GM23248 (cell line): ENCODE measurements around the gene OBP2A.
"Not testable (repeated sequence)": the region's sequence is repeated elsewhere in the genome, so short reads cannot be mapped to it uniquely, and the experiment has no call there.

Source experiments
- EZH2 ChIP-seq: fragments of 200-600 bp; sonication (generic); IDR thresholded peaks from 2 replicates; pipeline ENCODE4 v1.6.1; 2018; ENCODE audit warnings: antibody characterized with exemption, mild to moderate bottlenecking; ENCODE audit not compliant: insufficient read depth, poor library complexity, severe bottlenecking
- EZH2phosphoT487 ChIP-seq: fragments of 200-600 bp; sonication (generic); IDR thresholded peaks from 2 replicates; pipeline ENCODE4 v1.6.1; 2018; ENCODE audit warnings: antibody characterized with exemption, moderate library complexity, mild to moderate bottlenecking, low read depth; ENCODE audit not compliant: insufficient read depth

GRCh38 chr9:135534826-135535225 lies 11.1 kb upstream of the OBP2A start:
- not testable (repeated sequence) for TF ChIP-seq EZH2, EZH2phosphoT487
